H1 (cell line): ENCODE results near the gene POLD4. TPM values are rescaled to one million over a fixed set of nuclear protein-coding genes. Genes with fewer than 3 reads are reported as not detected.

ENCODE experiments used
- CTCF ChIA-PET: fragments of 300-600 bp; sonication (Branson Sonifier 250); formaldehyde crosslinking; loops from one replicate; lab custom pipeline; 2021; ENCODE audit not compliant: partially characterized antibody; lab: Charles Lee
- POLR2A ChIA-PET: fragments of 300-600 bp; sonication (Branson Sonifier 250); formaldehyde crosslinking; loops from one replicate; lab custom pipeline; 2021; ENCODE audit warnings: inconsistent platforms; ENCODE audit not compliant: partially characterized antibody; lab: Charles Lee
- DNase-seq, 2 experiments: peaks; one replicate each; pipeline versions ENCODE4 v3.0.0 to v3.0.0-alpha.2; 2010 to 2022; ENCODE audit warnings: low spot score in 2 of 2, low read depth in 1 of 2, mixed read lengths in 1 of 2
- FAIRE-seq: peaks from 2 replicates; lab custom pipeline; 2011; peaks lifted over from hg19 to GRCh38; lab: Jason Lieb, UNC
- H2AFZ ChIP-seq: 2 replicates; pipeline ENCODE4 v1.8.1; 2012; ENCODE audit warnings: low read length, inconsistent platforms
- H2AK5ac ChIP-seq: 2 replicates; pipeline ENCODE4 v1.6.1; 2013; ENCODE audit warnings: low read depth, low read length
- H2BK120ac ChIP-seq: replicated peaks from 2 replicates; pipeline ENCODE3; 2013; ENCODE audit warnings: low read depth, low read length, inconsistent platforms
- H2BK12ac ChIP-seq: 2 replicates; pipeline ENCODE4 v1.6.1; 2013; ENCODE audit warnings: low read depth, low read length
- H2BK15ac ChIP-seq: 2 replicates; pipeline ENCODE4 v1.6.1; 2013; ENCODE audit warnings: low read length
- H2BK20ac ChIP-seq: 2 replicates; pipeline ENCODE4 v1.6.1; 2013; ENCODE audit warnings: low read length
- H2BK5ac ChIP-seq: 2 replicates; pipeline ENCODE4 v1.6.1; 2013; ENCODE audit warnings: low read depth, low read length
- H3K14ac ChIP-seq: 2 replicates; pipeline ENCODE4 v1.6.1; 2013; ENCODE audit warnings: inconsistent platforms; ENCODE audit not compliant: insufficient read length
- H3K18ac ChIP-seq: 2 replicates; pipeline ENCODE4 v1.6.1; 2013; ENCODE audit warnings: low read length; ENCODE audit errors: extremely low read depth
- H3K23ac ChIP-seq: 2 replicates; pipeline ENCODE4 v1.6.1; 2013; ENCODE audit warnings: inconsistent platforms; ENCODE audit not compliant: insufficient read length
- H3K23me2 ChIP-seq: 2 replicates; pipeline ENCODE4 v1.6.1; 2013; ENCODE audit warnings: low read depth, low read length
- H3K27ac ChIP-seq: 2 replicates; pipeline ENCODE4 v1.6.1; 2011; ENCODE audit warnings: low read depth, low read length, inconsistent platforms
- H3K27me3 ChIP-seq, 4 experiments: replicated peaks in 1 of 4; 1 replicate in 1 of 4; 2 replicates in 3 of 4; pipeline versions ENCODE4 v1.6.1 to v1.8.1; 2011 to 2013; ENCODE audit warnings: low read length in 3 of 4, mild to moderate bottlenecking in 3 of 4, inconsistent platforms in 2 of 4, mixed read lengths in 2 of 4, moderate library complexity in 1 of 4; ENCODE audit not compliant: control insufficient read depth in 3 of 4, insufficient read depth in 3 of 4; ENCODE audit errors: extremely low read depth in 1 of 4
- H3K36me3 ChIP-seq, 4 experiments: 2 replicates each; pipeline versions ENCODE4 v1.6.1 to v1.8.1; 2011 to 2013; ENCODE audit warnings: mild to moderate bottlenecking in 4 of 4, low read length in 3 of 4, moderate library complexity in 2 of 4, control low read depth in 1 of 4, inconsistent platforms in 1 of 4; ENCODE audit not compliant: insufficient read depth in 4 of 4, control insufficient read depth in 2 of 4
- H3K4ac ChIP-seq: replicated peaks from 2 replicates; pipeline ENCODE3; 2013; ENCODE audit warnings: low read length, low read depth, mixed read lengths, inconsistent platforms; ENCODE audit not compliant: insufficient read length
- H3K4me1 ChIP-seq, 4 experiments: replicated peaks in 1 of 4; 1 replicate in 1 of 4; 2 replicates in 3 of 4; pipeline versions ENCODE4 v1.6.1 to v1.8.1; 2011 to 2013; ENCODE audit warnings: low read length in 3 of 4, inconsistent platforms in 2 of 4, mixed read lengths in 1 of 4; ENCODE audit not compliant: insufficient read depth in 4 of 4, control insufficient read depth in 3 of 4
- H3K4me2 ChIP-seq, 2 experiments: 2 replicates each; pipeline versions ENCODE4 v1.6.1 to v1.8.1; 2011 to 2013; ENCODE audit warnings: low read depth in 2 of 2, low read length in 2 of 2, control low read depth in 1 of 2, inconsistent platforms in 1 of 2, mild to moderate bottlenecking in 1 of 2; ENCODE audit not compliant: insufficient read depth in 1 of 2
- H3K4me3 ChIP-seq, 4 experiments: fragments of 200-600, 300-600 bp in 1 of 4; sonication (generic), shearing (Covaris generic), sonication (Bioruptor Twin) in 1 of 4; 2 replicates each; pipeline versions ENCODE4 v1.5.1 to v1.8.1; 2011 to 2016; ENCODE audit warnings: low read length in 4 of 4, low read depth in 3 of 4, control low read depth in 2 of 4, inconsistent platforms in 2 of 4, mild to moderate bottlenecking in 2 of 4, mixed read lengths in 1 of 4, moderate library complexity in 1 of 4; ENCODE audit not compliant: insufficient read depth in 2 of 4; ENCODE audit errors: extremely low read depth in 1 of 4
- H3K56ac ChIP-seq: replicated peaks from 2 replicates; pipeline ENCODE3; 2013; ENCODE audit warnings: low read depth, mild to moderate bottlenecking, mixed read lengths, low read length, inconsistent platforms; ENCODE audit not compliant: insufficient read length
- H3K79me1 ChIP-seq: 2 replicates; pipeline ENCODE4 v1.6.1; 2013; ENCODE audit warnings: low read depth, low read length, control low read depth
- H3K79me2 ChIP-seq, 2 experiments: 2 replicates each; pipeline versions ENCODE4 v1.6.1 to v1.8.1; 2012 to 2013; ENCODE audit warnings: low read length in 2 of 2, mild to moderate bottlenecking in 2 of 2, inconsistent platforms in 1 of 2; ENCODE audit not compliant: insufficient read depth in 2 of 2, control insufficient read depth in 1 of 2
- H3K9ac ChIP-seq, 4 experiments: replicated peaks in 1 of 4; 1 replicate in 1 of 4; 2 replicates in 3 of 4; pipeline versions ENCODE4 v1.6.1 to v1.8.1; 2011 to 2013; ENCODE audit warnings: low read depth in 3 of 4, low read length in 3 of 4, control low read depth in 2 of 4, mild to moderate bottlenecking in 2 of 4, moderate library complexity in 2 of 4, inconsistent platforms in 1 of 4; ENCODE audit errors: extremely low read depth in 1 of 4
- H3K9me3 ChIP-seq, 2 experiments: 2 replicates each; pipeline versions ENCODE4 v1.6.1 to v1.8.1; 2012 to 2013; ENCODE audit warnings: mild to moderate bottlenecking in 2 of 2, moderate library complexity in 2 of 2, control low read depth in 1 of 2, inconsistent platforms in 1 of 2, low read depth in 1 of 2, low read length in 1 of 2, mixed read lengths in 1 of 2; ENCODE audit not compliant: insufficient read depth in 2 of 2
- H4K20me1 ChIP-seq, 2 experiments: replicated peaks in 1 of 2; 2 replicates each; pipeline versions ENCODE3 to v1.8.1; 2011 to 2013; ENCODE audit warnings: inconsistent platforms in 2 of 2, low read length in 2 of 2, mild to moderate bottlenecking in 1 of 2; ENCODE audit not compliant: insufficient read depth in 2 of 2, control insufficient read depth in 1 of 2
- H4K5ac ChIP-seq: 2 replicates; pipeline ENCODE4 v1.6.1; 2013; ENCODE audit warnings: low read length, low read depth, mixed read lengths, inconsistent platforms; ENCODE audit not compliant: insufficient read length
- H4K8ac ChIP-seq: 2 replicates; pipeline ENCODE4 v1.8.0; 2013; ENCODE audit warnings: mild to moderate bottlenecking, moderate library complexity, low read length, inconsistent platforms; ENCODE audit not compliant: insufficient read depth; ENCODE audit errors: extremely low read depth
- H4K91ac ChIP-seq: replicated peaks from 2 replicates; pipeline ENCODE3; 2013; ENCODE audit warnings: low read length, mixed read lengths, inconsistent platforms; ENCODE audit not compliant: insufficient read length
- BCL11A ChIP-seq, 2 experiments: IDR thresholded peaks; one replicate each; pipeline ENCODE4 v1.6.1; 2011; ENCODE audit warnings: low read depth in 2 of 2, low read length in 2 of 2, mild to moderate bottlenecking in 2 of 2
- E2F6 ChIP-seq: IDR thresholded peaks from 2 replicates; pipeline ENCODE4 v1.6.1; 2012; ENCODE audit warnings: inconsistent platforms
- EZH2 ChIP-seq: fragments of 200-600 bp; sonication (generic); IDR thresholded peaks from 2 replicates; pipeline ENCODE4 v1.7.1; 2012; ENCODE audit warnings: low read depth, mild to moderate bottlenecking, moderate library complexity, low read length, inconsistent platforms; ENCODE audit not compliant: severe bottlenecking
- RBBP5 ChIP-seq: IDR thresholded peaks from 2 replicates; pipeline ENCODE4 v1.7.1; 2012; ENCODE audit warnings: low read depth, mild to moderate bottlenecking, inconsistent platforms, low read length, moderate library complexity, borderline replicate concordance
- SIRT6 ChIP-seq: IDR thresholded peaks from one replicate; pipeline ENCODE4 v1.7.1; 2012; ENCODE audit warnings: low read length, inconsistent platforms
- SUZ12 ChIP-seq: fragments of 200-600 bp; sonication (generic); IDR thresholded peaks from 2 replicates; pipeline ENCODE4 v1.6.1; 2012; ENCODE audit warnings: mild to moderate bottlenecking, inconsistent platforms, low read length, moderate library complexity, mixed read lengths
- TAF1 ChIP-seq: IDR thresholded peaks from 2 replicates; pipeline ENCODE4 v1.6.1; 2011; ENCODE audit warnings: mild to moderate bottlenecking, low read depth, low read length
- WGBS, 2 experiments: shearing (Covaris generic) in 1 of 2; methylation state at CpG; one replicate each; pipeline versions ENCODE4 v1.1.6 to v1.1.7; 2013 to 2015; ENCODE audit warnings: low lambda C conversion rate in 2 of 2, mixed read lengths in 2 of 2, inconsistent platforms in 1 of 2, low coverage in 1 of 2, missing lambda C conversion rate in 1 of 2; ENCODE audit not compliant: insufficient replicate concordance in 2 of 2, insufficient coverage in 1 of 2, insufficient read length in 1 of 2; ENCODE audit errors: extremely low coverage in 1 of 2, missing lambda C conversion rate in 1 of 2; 5-methylcytosine and 5-hydroxymethylcytosine counted together
- polyA plus RNA-seq, 7 experiments: library from polyadenylated mRNA; depleted of rRNA in 3 of 7; stranded (reverse) in 5 of 7; unstranded in 2 of 7; fragments of >200 nt in 5 of 7; fragments of 200-250 nt in 2 of 7; gene quantifications; 1 replicate in 5 of 7; 2 replicates in 1 of 7; 4 replicates in 1 of 7; pipeline versions ENCODE4 v1.2.1 to v1.2.3, GENCODE V29; 2011 to 2013; ENCODE audit warnings: missing spikeins in 2 of 7, mixed read lengths in 2 of 7
- total RNA-seq: library from RNA; stranded (reverse); fragmentation: NEBNext Ultra II Directional; extraction: Animal tissue kit (Norgen Biotek cat#: 25700); gene quantifications from 2 replicates; pipeline ENCODE4 v1.2.1, GENCODE V29; 2021
- TF ChIP-seq, protein P1 (sequence below), 3 experiments: IDR thresholded peaks; 1 replicate in 2 of 3; 2 replicates in 1 of 3; pipeline versions ENCODE4 v1.5.1 to v1.6.1; 2011; ENCODE audit warnings: low read length in 3 of 3, mild to moderate bottlenecking in 3 of 3, inconsistent platforms in 2 of 3, low read depth in 1 of 3, moderate library complexity in 1 of 3; ENCODE audit not compliant: insufficient read depth in 1 of 3; ENCODE audit errors: control extremely low read depth in 1 of 3
- TF ChIP-seq, protein P2 (sequence below): IDR thresholded peaks from 2 replicates; pipeline ENCODE4 v1.6.1; 2011; ENCODE audit warnings: low read length, improper control_type of control experiment

POLD4 gene
- total and polyA plus RNA-seq, 2 of the 8 experiments (the other 6 are each of a cell fraction or from before 2014, with no cell fraction given) = 21.2 to 46.7 TPM

DNA sequence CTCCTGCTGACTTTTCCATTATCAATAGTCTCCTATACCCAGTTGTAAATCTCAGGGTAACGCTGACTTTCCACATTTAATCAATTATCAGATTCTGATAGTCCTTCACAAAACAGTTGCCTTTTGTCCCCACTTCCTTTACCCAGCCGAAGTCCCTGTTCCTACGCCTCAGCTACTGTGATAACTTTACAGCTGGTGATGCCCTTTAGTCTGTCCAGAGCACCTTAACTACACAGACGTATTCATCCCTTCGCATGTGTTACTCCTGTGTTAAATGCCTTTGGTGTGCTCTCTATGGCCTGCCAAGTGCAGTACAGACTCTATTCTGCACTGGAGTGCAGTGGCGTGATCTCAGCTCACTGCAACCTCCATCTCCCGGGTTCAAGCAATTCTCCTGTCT lies 29.8 kb downstream of the POLD4 start:
- Histone ChIP-seq H3K27ac (no peak overlapping the region), H3K18ac (no peak overlapping the region), H3K23me2 (no peaks in the 10 kb centered on the region), H3K14ac (no peak overlapping the region), H4K5ac (no peak overlapping the region), H2BK20ac (no peak overlapping the region), H3K56ac (no peak overlapping the region), H2BK12ac (no peak overlapping the region), H3K36me3 (no peaks in the 10 kb centered on the region), H2BK5ac (no peak overlapping the region), H3K9ac (no peak overlapping the region), H3K4me2 (no peak overlapping the region), H3K79me2 (no peaks in the 10 kb centered on the region), H3K23ac (no peak overlapping the region), H3K27me3 (peaks cover under 1 to 10% (median 6%) of the 10 kb centered on the region in 4 experiments; a peak in 6 of 7 replicates), H2BK15ac (no peak overlapping the region), H4K20me1 (peaks cover 0 to 2% of the 10 kb centered on the region in 2 experiments), H3K79me1 (no peaks in the 10 kb centered on the region), H3K4ac (no peak overlapping the region), H2AK5ac (no peak overlapping the region), H3K4me1 (no peaks in the 10 kb centered on the region), H4K8ac (no peak overlapping the region), H4K91ac (no peak overlapping the region), H2BK120ac (no peak overlapping the region), H3K9me3 (no peaks in the 10 kb centered on the region), H2AFZ (no peak overlapping the region), H3K4me3 (no peak overlapping the region)
- no peak for FAIRE-seq
- POLR2A ChIA-PET = interaction anchor here (0.7 to 1.2 kb wide), 5 partner anchors 8 to 91 kb away, joined by 3 to 4 read pairs (median 3); no protein-coding TSS in a partner anchor
- no peak for DNase-seq
- WGBS, 2 experiments = 94% methylated on average over 7 of the region's 7 CpGs; no CpG with 5 or more reads in 1 of the 2 experiments
- CTCF ChIA-PET = interaction anchor here (1.0 to 11.4 kb wide), 11 partner anchors 9 to 242 kb away, joined by 3 to 186 read pairs (median 6); partner anchors contain the start of genes GRK2 and POLD4
- TF ChIP-seq TAF1 (no peak), SUZ12 (no peak), EZH2 (no peak), SIRT6 (no peak), E2F6 (no peak), BCL11A (IDR thresholded peaks at IDR 0.05; ENCODE audit: low read depth in 2 of 2, low read length in 2 of 2) (no peak), RBBP5 (no peak)
- TF ChIP-seq, protein P1, sequence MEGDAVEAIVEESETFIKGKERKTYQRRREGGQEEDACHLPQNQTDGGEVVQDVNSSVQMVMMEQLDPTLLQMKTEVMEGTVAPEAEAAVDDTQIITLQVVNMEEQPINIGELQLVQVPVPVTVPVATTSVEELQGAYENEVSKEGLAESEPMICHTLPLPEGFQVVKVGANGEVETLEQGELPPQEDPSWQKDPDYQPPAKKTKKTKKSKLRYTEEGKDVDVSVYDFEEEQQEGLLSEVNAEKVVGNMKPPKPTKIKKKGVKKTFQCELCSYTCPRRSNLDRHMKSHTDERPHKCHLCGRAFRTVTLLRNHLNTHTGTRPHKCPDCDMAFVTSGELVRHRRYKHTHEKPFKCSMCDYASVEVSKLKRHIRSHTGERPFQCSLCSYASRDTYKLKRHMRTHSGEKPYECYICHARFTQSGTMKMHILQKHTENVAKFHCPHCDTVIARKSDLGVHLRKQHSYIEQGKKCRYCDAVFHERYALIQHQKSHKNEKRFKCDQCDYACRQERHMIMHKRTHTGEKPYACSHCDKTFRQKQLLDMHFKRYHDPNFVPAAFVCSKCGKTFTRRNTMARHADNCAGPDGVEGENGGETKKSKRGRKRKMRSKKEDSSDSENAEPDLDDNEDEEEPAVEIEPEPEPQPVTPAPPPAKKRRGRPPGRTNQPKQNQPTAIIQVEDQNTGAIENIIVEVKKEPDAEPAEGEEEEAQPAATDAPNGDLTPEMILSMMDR (IDR thresholded peaks at IDR 0.05; ENCODE audit: control extremely low read depth in 1 of 3, insufficient read depth in 1 of 3, low read depth in 1 of 3, low read length in 3 of 3) = no peak
- TF ChIP-seq, protein P2, sequence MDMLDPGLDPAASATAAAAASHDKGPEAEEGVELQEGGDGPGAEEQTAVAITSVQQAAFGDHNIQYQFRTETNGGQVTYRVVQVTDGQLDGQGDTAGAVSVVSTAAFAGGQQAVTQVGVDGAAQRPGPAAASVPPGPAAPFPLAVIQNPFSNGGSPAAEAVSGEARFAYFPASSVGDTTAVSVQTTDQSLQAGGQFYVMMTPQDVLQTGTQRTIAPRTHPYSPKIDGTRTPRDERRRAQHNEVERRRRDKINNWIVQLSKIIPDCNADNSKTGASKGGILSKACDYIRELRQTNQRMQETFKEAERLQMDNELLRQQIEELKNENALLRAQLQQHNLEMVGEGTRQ = no peak
